ENCODE measurements around the gene LLPH.

Gene LLPH

GRCh38 chr12:66092559-66093269, 37.8 kb downstream of the LLPH start:
- Mint-ChIP-seq H3K27me3 (peaks cover 6% of the 10 kb centered on the region), H3K36me3 (no peaks in the 10 kb centered on the region), H3K9me3 (no peaks in the 10 kb centered on the region), H3K4me3 (no peak overlapping the region), H3K27ac (no peak overlapping the region), H3K4me1 (peaks cover 5% of the 10 kb centered on the region)
- DNase-seq (ENCODE audit: low spot score in 2 of 2) (no peak), ATAC-seq (ENCODE audit: low read depth) (peak; percentile 63)

- H3K36me3 Mint-ChIP-seq, result no peaks in the 10 kb centered on the region
- peaks cover 5% of the 10 kb centered on the region for H3K27me3 Mint-ChIP-seq
- DNase-seq (ENCODE audit: low spot score in 2 of 2), result no peak
- H3K9me3 Mint-ChIP-seq, result no peaks in the 10 kb centered on the region
- H3K27ac Mint-ChIP-seq, result no peak overlapping the region
- no peak overlapping the region for H3K4me3 Mint-ChIP-seq
- no peak for ATAC-seq (ENCODE audit: low read depth)
- H3K4me1 Mint-ChIP-seq, result peaks cover 5% of the 10 kb centered on the region
These were observed 40.4 kb downstream of the LLPH start for GRCh38 chr12:66090157-66090556.

GRCh38 chr12:66087365-66087943, 43.1 kb downstream of the LLPH start:
- peak; percentile 60 for ATAC-seq (ENCODE audit: low read depth)
- no peaks in the 10 kb centered on the region for H3K4me1 Mint-ChIP-seq

GRCh38 chr12:66085998-66086397, 44.6 kb downstream of the LLPH start:
- peaks cover 6% of the 10 kb centered on the region for H3K27me3 Mint-ChIP-seq
- H3K27ac Mint-ChIP-seq, result no peak overlapping the region
- H3K4me3 Mint-ChIP-seq, result no peak overlapping the region
- H3K9me3 Mint-ChIP-seq, result peaks cover 5% of the 10 kb centered on the region
- no peaks in the 10 kb centered on the region for H3K4me1 Mint-ChIP-seq
- ATAC-seq (ENCODE audit: low read depth) (no peak), DNase-seq (ENCODE audit: low spot score in 2 of 2) (no peak)
- H3K36me3 Mint-ChIP-seq, result peaks cover 3% of the 10 kb centered on the region

More at GRCh38 chr12:66087365-66087943, 43.1 kb downstream of the LLPH start:
- Mint-ChIP-seq H3K27me3 (peaks cover 6% of the 10 kb centered on the region), H3K27ac (no peak overlapping the region), H3K4me3 (no peak overlapping the region), H3K36me3 (peaks cover 3% of the 10 kb centered on the region), H3K9me3 (peaks cover 5% of the 10 kb centered on the region)
- DNase-seq (ENCODE audit: low spot score in 2 of 2), result peak; percentile 37 to 42

- Mint-ChIP-seq H3K9me3 (peaks cover 5% of the 10 kb centered on the region), H3K4me1 (no peaks in the 10 kb centered on the region), H3K27me3 (peaks cover 4% of the 10 kb centered on the region), H3K27ac (no peak overlapping the region), H3K36me3 (peaks cover 3% of the 10 kb centered on the region), H3K4me3 (no peak overlapping the region)
- DNase-seq (ENCODE audit: low spot score in 2 of 2) (no peak), ATAC-seq (ENCODE audit: low read depth) (no peak)
These were observed 45.3 kb downstream of the LLPH start for GRCh38 chr12:66085213-66085612.

- Mint-ChIP-seq H3K4me3 (no peak overlapping the region), H3K9me3 (peaks cover 5% of the 10 kb centered on the region)
These were observed 46.8 kb downstream of the LLPH start for GRCh38 chr12:66083766-66084165.

GRCh38 chr12:66082744-66083143, 47.8 kb downstream of the LLPH start:
- H3K4me1 Mint-ChIP-seq, result no peaks in the 10 kb centered on the region
- DNase-seq (ENCODE audit: low spot score in 2 of 2) (no peak), ATAC-seq (ENCODE audit: low read depth) (no peak)
- no peak overlapping the region for H3K4me3 Mint-ChIP-seq
- peaks cover 5% of the 10 kb centered on the region for H3K27me3 Mint-ChIP-seq
- peaks cover 3% of the 10 kb centered on the region for H3K36me3 Mint-ChIP-seq
- H3K9me3 Mint-ChIP-seq, result peaks cover 5% of the 10 kb centered on the region
- H3K27ac Mint-ChIP-seq, result no peak overlapping the region

More at GRCh38 chr12:66083766-66084165, 46.8 kb downstream of the LLPH start:
- Mint-ChIP-seq H3K27ac (no peak overlapping the region), H3K36me3 (peaks cover 3% of the 10 kb centered on the region), H3K4me1 (no peaks in the 10 kb centered on the region), H3K27me3 (peaks cover 5% of the 10 kb centered on the region)
- ATAC-seq (ENCODE audit: low read depth), result no peak
- no peak for DNase-seq (ENCODE audit: low spot score in 2 of 2)

GRCh38 chr12:66080791-66081190, 49.8 kb downstream of the LLPH start:
- H3K4me3 Mint-ChIP-seq, result no peak overlapping the region
- ATAC-seq (ENCODE audit: low read depth), result no peak
- DNase-seq (ENCODE audit: low spot score in 2 of 2), result no peak
- H3K36me3 Mint-ChIP-seq, result peaks cover 3% of the 10 kb centered on the region
- H3K4me1 Mint-ChIP-seq, result no peaks in the 10 kb centered on the region
- peaks cover 5% of the 10 kb centered on the region for H3K9me3 Mint-ChIP-seq
- H3K27me3 Mint-ChIP-seq, result peaks cover 6% of the 10 kb centered on the region
- H3K27ac Mint-ChIP-seq, result no peak overlapping the region

GRCh38 chr12:66077542-66077941, 53.0 kb downstream of the LLPH start:
- Mint-ChIP-seq H3K4me3 (no peak overlapping the region), H3K27ac (no peak overlapping the region), H3K4me1 (no peaks in the 10 kb centered on the region), H3K36me3 (no peaks in the 10 kb centered on the region), H3K27me3 (peaks cover 6% of the 10 kb centered on the region), H3K9me3 (no peaks in the 10 kb centered on the region)
- DNase-seq (ENCODE audit: low spot score in 2 of 2) (no peak), ATAC-seq (ENCODE audit: low read depth) (no peak)

GRCh38 chr12:66074561-66074960, 56.0 kb downstream of the LLPH start:
- peaks cover 5% of the 10 kb centered on the region for H3K4me1 Mint-ChIP-seq
- no peaks in the 10 kb centered on the region for H3K9me3 Mint-ChIP-seq
- DNase-seq (ENCODE audit: low spot score in 2 of 2) (no peak), ATAC-seq (ENCODE audit: low read depth) (no peak)
- H3K4me3 Mint-ChIP-seq, result no peak overlapping the region
- H3K36me3 Mint-ChIP-seq, result no peaks in the 10 kb centered on the region
- H3K27me3 Mint-ChIP-seq, result peaks cover 3% of the 10 kb centered on the region
- no peak overlapping the region for H3K27ac Mint-ChIP-seq

GRCh38 chr12:66072566-66072965, 58.0 kb downstream of the LLPH start:
- peak overlapping the region; percentile 12 for H3K4me3 Mint-ChIP-seq
- DNase-seq (ENCODE audit: low spot score in 2 of 2) (no peak), ATAC-seq (ENCODE audit: low read depth) (no peak)
- no peaks in the 10 kb centered on the region for H3K9me3 Mint-ChIP-seq
- H3K27ac Mint-ChIP-seq, result peak overlapping the region; percentile 28
- H3K4me1 Mint-ChIP-seq, result peaks cover 5% of the 10 kb centered on the region
- no peaks in the 10 kb centered on the region for H3K36me3 Mint-ChIP-seq
- H3K27me3 Mint-ChIP-seq, result peaks cover 3% of the 10 kb centered on the region

- Mint-ChIP-seq H3K36me3 (no peaks in the 10 kb centered on the region), H3K4me3 (peak overlapping the region; percentile 12), H3K27ac (peak overlapping the region; percentile 28), H3K4me1 (peaks cover 6% of the 10 kb centered on the region), H3K27me3 (peaks cover 3% of the 10 kb centered on the region), H3K9me3 (no peaks in the 10 kb centered on the region)
- DNase-seq (ENCODE audit: low spot score in 2 of 2) (no peak), ATAC-seq (ENCODE audit: low read depth) (peak; percentile 52)
These were observed 58.4 kb downstream of the LLPH start for GRCh38 chr12:66072135-66072534.

- Mint-ChIP-seq H3K4me3 (no peak overlapping the region), H3K9me3 (peaks cover 3% of the 10 kb centered on the region), H3K4me1 (peaks cover 12% of the 10 kb centered on the region), H3K27me3 (peaks cover 3% of the 10 kb centered on the region), H3K36me3 (no peaks in the 10 kb centered on the region), H3K27ac (no peak overlapping the region)
- ATAC-seq (ENCODE audit: low read depth) (peak; percentile 35), DNase-seq (ENCODE audit: low spot score in 2 of 2) (no peak)
These were observed 59.0 kb downstream of the LLPH start for GRCh38 chr12:66071549-66071948.

- ATAC-seq (ENCODE audit: low read depth), result no peak
- H3K27me3 Mint-ChIP-seq, result no peaks in the 10 kb centered on the region
- H3K36me3 Mint-ChIP-seq, result no peaks in the 10 kb centered on the region
- peaks cover 13% of the 10 kb centered on the region for H3K4me1 Mint-ChIP-seq
- no peak overlapping the region for H3K4me3 Mint-ChIP-seq
- DNase-seq (ENCODE audit: low spot score in 2 of 2), result no peak
- peaks cover 3% of the 10 kb centered on the region for H3K9me3 Mint-ChIP-seq
- H3K27ac Mint-ChIP-seq, result no peak overlapping the region
These were observed 60.0 kb downstream of the LLPH start for GRCh38 chr12:66070378-66071120.

All from memory B cell (primary cell).